ENCODE data around the gene KLHL18.

The KLHL18 gene

DNA sequence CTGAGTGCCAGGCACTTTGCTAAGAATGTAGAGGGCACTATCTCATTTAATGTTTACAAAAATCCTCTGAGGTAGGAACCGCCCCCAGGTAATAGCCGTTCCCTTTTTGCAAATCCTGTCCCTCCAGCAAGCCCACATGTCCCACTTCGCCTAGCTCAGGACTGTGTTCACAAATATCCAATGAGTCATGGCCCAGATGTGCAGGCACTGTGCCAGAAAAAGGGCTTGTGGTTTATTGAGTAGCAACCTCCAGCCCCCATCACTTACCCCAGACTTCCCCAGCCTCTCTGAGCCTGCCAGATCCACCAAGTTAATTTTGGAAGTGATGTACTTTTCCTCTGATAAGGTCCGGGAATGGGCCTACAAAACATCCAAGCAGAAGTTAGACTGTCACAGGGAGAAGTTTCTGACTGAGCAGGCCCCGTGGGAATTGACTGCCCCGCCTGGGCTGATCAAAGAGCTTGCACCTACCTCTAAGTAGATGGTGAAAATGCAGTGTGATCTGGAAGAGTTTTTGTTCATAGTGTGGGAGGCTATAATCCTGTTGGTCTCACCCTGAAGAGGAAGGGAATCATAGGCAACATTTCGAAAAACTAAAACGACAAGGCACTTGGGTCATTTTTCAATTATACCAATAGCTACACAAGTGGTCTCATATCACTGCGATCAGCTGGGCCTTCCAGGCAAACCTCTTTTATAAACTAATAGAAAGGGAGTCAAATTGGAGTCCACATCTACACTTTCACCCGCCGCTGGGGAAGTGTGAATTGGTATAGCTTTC lies 15.8 kb upstream of the KLHL18 start:
- H3K4me3 ChIP-seq (ENCODE audit: low read depth, low read length) = no peak overlapping the region
- no peak overlapping the region for H3K27ac ChIP-seq
- H3K36me3 ChIP-seq = no peaks in the 10 kb centered on the region
- no peaks in the 10 kb centered on the region for H3K9me3 ChIP-seq (ENCODE audit: severe bottlenecking)
- no peaks in the 10 kb centered on the region for H3K27me3 ChIP-seq (ENCODE audit: insufficient read depth, low read depth, severe bottlenecking)
- no peak for DNase-seq
- TF ChIP-seq, protein P1, sequence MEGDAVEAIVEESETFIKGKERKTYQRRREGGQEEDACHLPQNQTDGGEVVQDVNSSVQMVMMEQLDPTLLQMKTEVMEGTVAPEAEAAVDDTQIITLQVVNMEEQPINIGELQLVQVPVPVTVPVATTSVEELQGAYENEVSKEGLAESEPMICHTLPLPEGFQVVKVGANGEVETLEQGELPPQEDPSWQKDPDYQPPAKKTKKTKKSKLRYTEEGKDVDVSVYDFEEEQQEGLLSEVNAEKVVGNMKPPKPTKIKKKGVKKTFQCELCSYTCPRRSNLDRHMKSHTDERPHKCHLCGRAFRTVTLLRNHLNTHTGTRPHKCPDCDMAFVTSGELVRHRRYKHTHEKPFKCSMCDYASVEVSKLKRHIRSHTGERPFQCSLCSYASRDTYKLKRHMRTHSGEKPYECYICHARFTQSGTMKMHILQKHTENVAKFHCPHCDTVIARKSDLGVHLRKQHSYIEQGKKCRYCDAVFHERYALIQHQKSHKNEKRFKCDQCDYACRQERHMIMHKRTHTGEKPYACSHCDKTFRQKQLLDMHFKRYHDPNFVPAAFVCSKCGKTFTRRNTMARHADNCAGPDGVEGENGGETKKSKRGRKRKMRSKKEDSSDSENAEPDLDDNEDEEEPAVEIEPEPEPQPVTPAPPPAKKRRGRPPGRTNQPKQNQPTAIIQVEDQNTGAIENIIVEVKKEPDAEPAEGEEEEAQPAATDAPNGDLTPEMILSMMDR (IDR thresholded peaks at IDR 0.05; ENCODE audit: low read depth, low read length) = no peak

DNA sequence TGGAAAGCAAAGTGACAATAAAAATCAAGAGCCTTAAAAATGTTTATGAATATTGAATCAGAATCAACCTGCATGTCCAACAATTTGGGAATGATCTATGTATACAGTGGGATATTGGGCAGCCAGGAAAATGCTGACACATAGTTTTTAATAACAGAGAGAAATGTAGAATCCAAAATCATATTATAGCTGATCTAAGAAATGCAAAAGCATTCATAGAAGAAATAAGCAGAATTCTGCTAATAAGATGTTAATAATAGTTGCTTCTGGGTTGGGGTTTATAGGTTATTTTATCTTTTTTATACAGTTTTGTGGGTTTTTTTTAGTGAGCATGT lies 15.3 kb upstream of the KLHL18 start:
- no peaks in the 10 kb centered on the region for H3K9me3 ChIP-seq (ENCODE audit: severe bottlenecking)
- TF ChIP-seq, protein P1 (IDR thresholded peaks at IDR 0.05; ENCODE audit: low read depth, low read length) = no peak
- H3K4me3 ChIP-seq (ENCODE audit: low read depth, low read length) = no peak overlapping the region
- DNase-seq = no peak
- no peaks in the 10 kb centered on the region for H3K27me3 ChIP-seq (ENCODE audit: insufficient read depth, low read depth, severe bottlenecking)
- H3K27ac ChIP-seq = no peak overlapping the region
- H3K36me3 ChIP-seq = no peaks in the 10 kb centered on the region

DNA sequence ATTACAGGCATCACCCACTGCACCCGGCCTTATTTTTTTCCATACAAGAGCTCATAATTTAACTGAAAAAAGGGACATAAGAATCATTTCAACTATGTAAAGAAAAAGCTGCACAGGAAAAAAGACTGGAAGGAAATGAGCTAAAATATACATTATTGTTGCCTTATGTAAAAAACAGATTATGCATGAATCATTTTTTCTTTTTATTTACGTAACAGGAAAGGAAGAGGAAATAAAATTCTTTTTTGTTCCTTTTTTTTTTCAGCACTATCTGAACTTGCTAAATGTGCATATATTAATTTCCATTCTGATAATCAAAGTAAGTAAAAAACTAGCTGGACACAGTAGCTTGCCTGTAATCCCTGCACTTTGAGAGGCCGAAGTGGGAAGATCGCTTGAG lies 12.2 kb upstream of the KLHL18 start:
- no peak for DNase-seq
- Histone ChIP-seq H3K36me3 (no peaks in the 10 kb centered on the region), H3K9me3 (ENCODE audit: severe bottlenecking) (no peaks in the 10 kb centered on the region), H3K27me3 (ENCODE audit: insufficient read depth, low read depth, severe bottlenecking) (no peaks in the 10 kb centered on the region), H3K27ac (no peak overlapping the region), H3K4me3 (ENCODE audit: low read depth, low read length) (no peak overlapping the region)
- TF ChIP-seq, protein P1 (IDR thresholded peaks at IDR 0.05; ENCODE audit: low read depth, low read length) = no peak

DNA sequence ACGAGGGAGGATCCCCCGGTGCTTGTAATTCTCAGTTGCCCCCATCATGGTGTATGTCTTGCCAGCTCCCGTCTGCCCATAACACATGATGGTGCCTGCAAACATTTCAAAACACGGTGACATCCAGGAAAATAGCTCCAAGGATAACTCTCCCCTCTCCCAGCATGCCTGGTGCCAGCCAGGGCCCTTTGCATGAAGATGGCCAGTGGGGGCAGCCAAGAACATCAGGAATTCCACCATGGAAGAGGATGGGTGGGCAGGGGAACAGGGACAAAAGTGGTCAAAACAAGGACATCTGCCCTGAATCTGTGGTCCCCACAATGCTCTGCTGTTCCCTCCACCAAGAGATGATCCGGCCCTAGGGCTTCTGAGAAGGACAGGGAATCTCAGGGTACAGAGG lies 9.2 kb upstream of the KLHL18 start:
- no peaks in the 10 kb centered on the region for H3K9me3 ChIP-seq (ENCODE audit: severe bottlenecking)
- H3K4me3 ChIP-seq (ENCODE audit: low read depth, low read length) = no peak overlapping the region
- TF ChIP-seq, protein P1 (IDR thresholded peaks at IDR 0.05; ENCODE audit: low read depth, low read length) = 0 out of 2 replicates have a peak, but pooled peaks have one; percentile 4

DNA sequence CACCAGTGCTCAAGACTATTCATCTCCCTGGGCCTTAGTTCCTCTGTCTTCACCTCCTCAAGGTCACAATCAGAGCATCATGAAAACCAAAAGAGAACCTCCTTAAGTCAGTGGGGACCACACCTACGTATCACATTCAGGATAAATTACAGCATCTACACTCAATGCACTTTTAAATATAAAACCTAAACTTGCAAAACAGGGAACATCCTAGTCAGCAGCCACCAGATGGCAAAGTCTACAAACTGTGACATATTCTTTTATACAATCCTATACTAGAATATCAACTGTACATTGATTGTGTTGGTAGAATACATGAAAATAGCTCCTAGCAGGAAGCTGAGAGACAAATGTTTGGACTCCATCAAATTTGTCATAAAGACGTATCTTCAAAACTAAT lies 8.1 kb upstream of the KLHL18 start:
- no peaks in the 10 kb centered on the region for H3K36me3 ChIP-seq
- H3K9me3 ChIP-seq (ENCODE audit: severe bottlenecking) = no peaks in the 10 kb centered on the region
- no peaks in the 10 kb centered on the region for H3K27me3 ChIP-seq (ENCODE audit: insufficient read depth, low read depth, severe bottlenecking)
- no peak overlapping the region for H3K27ac ChIP-seq
- TF ChIP-seq, protein P1 (IDR thresholded peaks at IDR 0.05; ENCODE audit: low read depth, low read length) = no peak
- DNase-seq = no peak
- no peak overlapping the region for H3K4me3 ChIP-seq (ENCODE audit: low read depth, low read length)

More for the DNA sequence above, 9.2 kb upstream of the KLHL18 start:
- Histone ChIP-seq H3K36me3 (no peaks in the 10 kb centered on the region), H3K27me3 (ENCODE audit: insufficient read depth, low read depth, severe bottlenecking) (no peaks in the 10 kb centered on the region), H3K27ac (no peak overlapping the region)
- no peak for DNase-seq

DNA sequence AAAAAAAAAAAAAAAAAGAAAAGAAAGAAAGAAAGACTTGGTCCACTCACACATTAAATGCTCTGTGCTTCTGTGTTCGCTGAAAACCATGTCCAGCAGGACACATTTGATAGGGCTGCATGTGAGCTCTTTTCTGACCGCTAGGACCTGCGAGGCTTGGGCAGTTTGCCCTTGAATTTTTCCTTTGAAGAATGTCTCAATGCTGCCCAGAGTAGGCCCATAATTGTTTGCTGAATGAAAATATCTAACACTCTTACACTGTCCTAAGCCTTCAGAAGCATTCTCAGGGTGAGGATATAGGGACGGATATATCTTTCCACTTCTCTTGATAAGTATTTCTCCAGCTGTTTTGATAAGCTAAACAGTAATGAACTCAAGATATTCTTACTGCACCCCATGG lies 6.2 kb upstream of the KLHL18 start:
- H3K36me3 ChIP-seq = no peaks in the 10 kb centered on the region
- no peak overlapping the region for H3K27ac ChIP-seq
- TF ChIP-seq, protein P1 (IDR thresholded peaks at IDR 0.05; ENCODE audit: low read depth, low read length) = no peak
- H3K27me3 ChIP-seq (ENCODE audit: insufficient read depth, low read depth, severe bottlenecking) = no peaks in the 10 kb centered on the region
- DNase-seq = no peak
- no peaks in the 10 kb centered on the region for H3K9me3 ChIP-seq (ENCODE audit: severe bottlenecking)
- H3K4me3 ChIP-seq (ENCODE audit: low read depth, low read length) = no peak overlapping the region
